HepG2 (cell line): Measurements from ENCODE around the gene LMOD2.

Experiments
- BHLHE40 ChIP-seq: IDR thresholded peaks from 2 replicates; pipeline ENCODE4 v1.6.1; 2011; ENCODE audit warnings: low read length, improper control_type of control experiment
- CEBPG ChIP-seq: IDR thresholded peaks from 2 replicates; pipeline ENCODE4 v1.6.1; 2016
- JUN ChIP-seq: sonication (generic); formaldehyde crosslinking; IDR thresholded peaks from 2 replicates; pipeline ENCODE4 v1.4.0; 2020; ENCODE audit warnings: mild to moderate bottlenecking, missing genetic modification reagents
- MYPOP ChIP-seq: sonication (generic); formaldehyde crosslinking; IDR thresholded peaks from 2 replicates; pipeline ENCODE4 v1.8.1; 2023; ENCODE audit warnings: mild to moderate bottlenecking, moderate library complexity, missing genetic modification reagents
- ZFP37 ChIP-seq: sonication (generic); formaldehyde crosslinking; IDR thresholded peaks from 2 replicates; pipeline ENCODE4 v1.4.0; 2020; ENCODE audit warnings: missing genetic modification reagents, borderline replicate concordance
- TF ChIP-seq, protein P1 (sequence below): sonication (generic); formaldehyde crosslinking; IDR thresholded peaks from 2 replicates; pipeline ENCODE4 v1.5.1; 2020; ENCODE audit warnings: mild to moderate bottlenecking, missing genetic modification reagents, moderate library complexity
- TF ChIP-seq, protein P2 (sequence below), 2 experiments: sonication (generic) in 1 of 2; formaldehyde crosslinking in 1 of 2; IDR thresholded peaks; 2 replicates each; pipeline versions ENCODE4 v1.5.1 to v1.6.1; 2011 to 2020; ENCODE audit warnings: borderline replicate concordance in 1 of 2, low read depth in 1 of 2, low read length in 1 of 2, mild to moderate bottlenecking in 1 of 2, missing genetic modification reagents in 1 of 2, moderate library complexity in 1 of 2

DNA sequence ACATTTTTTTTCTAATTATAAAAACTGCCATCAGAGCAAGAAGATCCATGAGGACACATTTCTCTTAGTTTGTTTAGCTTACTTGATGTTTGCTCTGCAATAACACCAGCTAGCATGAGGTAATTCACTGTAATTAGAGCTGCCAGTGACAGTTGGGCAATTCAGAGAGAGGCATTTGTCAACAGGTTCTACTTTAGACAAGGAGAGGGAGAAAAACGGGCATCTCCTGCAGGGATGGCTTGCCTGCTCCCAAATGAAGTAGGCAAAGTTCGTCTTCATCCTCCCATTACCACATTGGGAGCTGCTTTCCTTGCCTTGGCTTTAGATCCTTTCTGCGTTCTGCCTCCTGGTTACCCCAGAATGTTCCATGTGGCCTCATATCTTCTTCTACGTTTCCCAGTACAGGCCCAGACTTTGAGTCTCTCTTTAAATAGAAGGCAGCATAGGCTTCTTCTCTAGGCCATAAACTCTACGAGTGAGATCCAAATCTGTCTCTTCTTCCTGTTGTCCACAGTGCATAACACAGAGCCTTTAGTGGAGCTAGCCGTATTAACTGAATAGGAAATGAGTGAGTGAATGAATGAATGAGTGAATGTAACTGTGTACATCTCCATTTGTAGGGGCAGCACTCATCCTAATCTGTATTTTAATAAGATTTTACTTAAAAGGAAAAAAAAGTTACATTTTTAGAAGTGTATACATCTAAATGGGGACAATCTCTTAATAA, 32.8 kb upstream of the LMOD2 start:
- TF ChIP-seq BHLHE40 (no peak), MYPOP (CRISPR knock-in tag) (no peak), JUN (no peak), CEBPG (CRISPR knock-in tag) (peak; percentile 63), ZFP37 (CRISPR knock-in tag) (no peak)
- TF ChIP-seq, protein P1, sequence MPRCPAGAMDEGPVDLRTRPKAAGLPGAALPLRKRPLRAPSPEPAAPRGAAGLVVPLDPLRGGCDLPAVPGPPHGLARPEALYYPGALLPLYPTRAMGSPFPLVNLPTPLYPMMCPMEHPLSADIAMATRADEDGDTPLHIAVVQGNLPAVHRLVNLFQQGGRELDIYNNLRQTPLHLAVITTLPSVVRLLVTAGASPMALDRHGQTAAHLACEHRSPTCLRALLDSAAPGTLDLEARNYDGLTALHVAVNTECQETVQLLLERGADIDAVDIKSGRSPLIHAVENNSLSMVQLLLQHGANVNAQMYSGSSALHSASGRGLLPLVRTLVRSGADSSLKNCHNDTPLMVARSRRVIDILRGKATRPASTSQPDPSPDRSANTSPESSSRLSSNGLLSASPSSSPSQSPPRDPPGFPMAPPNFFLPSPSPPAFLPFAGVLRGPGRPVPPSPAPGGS (CRISPR knock-in tag): no peak
- TF ChIP-seq, protein P2, sequence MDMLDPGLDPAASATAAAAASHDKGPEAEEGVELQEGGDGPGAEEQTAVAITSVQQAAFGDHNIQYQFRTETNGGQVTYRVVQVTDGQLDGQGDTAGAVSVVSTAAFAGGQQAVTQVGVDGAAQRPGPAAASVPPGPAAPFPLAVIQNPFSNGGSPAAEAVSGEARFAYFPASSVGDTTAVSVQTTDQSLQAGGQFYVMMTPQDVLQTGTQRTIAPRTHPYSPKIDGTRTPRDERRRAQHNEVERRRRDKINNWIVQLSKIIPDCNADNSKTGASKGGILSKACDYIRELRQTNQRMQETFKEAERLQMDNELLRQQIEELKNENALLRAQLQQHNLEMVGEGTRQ (IDR thresholded peaks at IDR 0.05; ENCODE audit: low read depth, low read length): no peak
- TF ChIP-seq, protein P2 (CRISPR knock-in tag; IDR thresholded peaks at IDR 0.05; ENCODE audit: borderline replicate concordance): no peak
